ENCODE measurements around the gene APOL5.

Gene APOL5

DNA sequence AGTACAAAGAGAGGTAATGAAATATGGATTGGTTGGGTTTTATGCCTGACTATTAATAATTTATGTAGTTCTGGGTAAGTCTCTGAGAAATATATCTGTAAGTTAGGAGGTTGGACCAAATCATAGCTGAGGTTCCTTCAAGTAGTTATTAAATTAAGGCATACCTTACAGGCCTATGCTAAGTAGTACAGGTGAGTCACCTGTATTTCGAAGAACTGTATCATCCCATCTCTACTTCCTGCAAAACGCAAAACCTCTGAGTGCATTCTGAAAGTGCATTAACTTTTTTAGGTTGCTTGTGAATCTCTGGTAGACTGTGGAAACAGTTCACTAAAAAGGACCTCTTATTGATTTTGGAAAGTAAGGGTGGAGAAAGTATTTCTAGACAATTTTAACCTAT, 37.1 kb downstream of the APOL5 start:
- Histone ChIP-seq H3K4me3 (replicated peaks; ENCODE audit: low read depth, low read length) (no peak overlapping the region), H3K36me3 (ENCODE audit: control insufficient read depth, insufficient read depth, low read length) (no peaks in the 10 kb centered on the region), H3K27me3 (replicated peaks; ENCODE audit: control insufficient read depth, insufficient read depth, low read length) (no peaks in the 10 kb centered on the region; the same call in 1 of the 2 replicates)
- TF ChIP-seq, protein P1, sequence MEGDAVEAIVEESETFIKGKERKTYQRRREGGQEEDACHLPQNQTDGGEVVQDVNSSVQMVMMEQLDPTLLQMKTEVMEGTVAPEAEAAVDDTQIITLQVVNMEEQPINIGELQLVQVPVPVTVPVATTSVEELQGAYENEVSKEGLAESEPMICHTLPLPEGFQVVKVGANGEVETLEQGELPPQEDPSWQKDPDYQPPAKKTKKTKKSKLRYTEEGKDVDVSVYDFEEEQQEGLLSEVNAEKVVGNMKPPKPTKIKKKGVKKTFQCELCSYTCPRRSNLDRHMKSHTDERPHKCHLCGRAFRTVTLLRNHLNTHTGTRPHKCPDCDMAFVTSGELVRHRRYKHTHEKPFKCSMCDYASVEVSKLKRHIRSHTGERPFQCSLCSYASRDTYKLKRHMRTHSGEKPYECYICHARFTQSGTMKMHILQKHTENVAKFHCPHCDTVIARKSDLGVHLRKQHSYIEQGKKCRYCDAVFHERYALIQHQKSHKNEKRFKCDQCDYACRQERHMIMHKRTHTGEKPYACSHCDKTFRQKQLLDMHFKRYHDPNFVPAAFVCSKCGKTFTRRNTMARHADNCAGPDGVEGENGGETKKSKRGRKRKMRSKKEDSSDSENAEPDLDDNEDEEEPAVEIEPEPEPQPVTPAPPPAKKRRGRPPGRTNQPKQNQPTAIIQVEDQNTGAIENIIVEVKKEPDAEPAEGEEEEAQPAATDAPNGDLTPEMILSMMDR (IDR thresholded peaks at IDR 0.05; ENCODE audit: insufficient read depth, low read length, poor library complexity, severe bottlenecking) = no peak
- DNase-seq (ENCODE audit: extremely low read depth, insufficient read length) = no peak

DNA sequence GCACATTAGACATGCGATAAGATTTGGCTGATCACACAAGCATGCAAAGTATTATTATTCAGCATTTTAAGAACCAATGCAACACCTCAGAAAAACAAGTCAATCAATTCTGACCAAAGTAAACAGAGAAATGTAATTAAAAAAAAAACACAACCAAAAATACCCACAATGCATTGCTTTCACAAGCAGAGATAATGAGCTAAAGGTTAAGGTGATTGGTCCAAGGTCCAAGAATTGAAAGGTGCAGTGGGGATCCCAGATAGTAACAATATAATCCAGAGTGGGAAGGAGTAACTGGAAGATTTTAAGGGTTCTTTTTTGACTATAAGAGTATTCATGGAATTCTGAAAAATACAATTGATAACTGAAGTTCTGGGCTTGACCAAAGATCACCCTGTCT, 39.0 kb downstream of the APOL5 start:
- DNase-seq (ENCODE audit: extremely low read depth, insufficient read length) = no peak
- H3K36me3 ChIP-seq (ENCODE audit: control insufficient read depth, insufficient read depth, low read length) = no peaks in the 10 kb centered on the region
- no peaks in the 10 kb centered on the region for H3K27me3 ChIP-seq (replicated peaks; ENCODE audit: control insufficient read depth, insufficient read depth, low read length)
- TF ChIP-seq, protein P1 (IDR thresholded peaks at IDR 0.05; ENCODE audit: insufficient read depth, low read length, poor library complexity, severe bottlenecking) = no peak
- no peak overlapping the region for H3K4me3 ChIP-seq (replicated peaks; ENCODE audit: low read depth, low read length)

DNA sequence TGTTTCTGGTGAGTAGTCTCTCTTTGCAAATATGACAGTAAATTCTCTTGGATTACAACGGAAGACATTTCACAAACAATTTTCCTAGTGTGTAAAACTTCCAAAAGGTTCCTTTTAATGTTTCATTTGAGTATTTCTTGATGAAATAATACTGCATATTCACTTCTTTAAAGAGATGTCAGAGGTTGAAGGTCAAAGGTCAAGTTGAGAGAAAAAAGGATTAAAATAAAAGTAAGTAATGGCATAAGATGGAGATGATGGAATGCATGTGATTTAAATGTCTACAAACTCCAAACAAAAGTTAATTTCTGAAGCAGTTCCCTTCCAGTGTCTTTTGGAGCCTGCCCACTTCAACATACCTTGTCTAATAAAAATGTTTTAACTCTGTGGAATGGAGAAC, 40.7 kb downstream of the APOL5 start:
- H3K27me3 ChIP-seq (replicated peaks; ENCODE audit: control insufficient read depth, insufficient read depth, low read length) = no peaks in the 10 kb centered on the region
- TF ChIP-seq, protein P1 (IDR thresholded peaks at IDR 0.05; ENCODE audit: insufficient read depth, low read length, poor library complexity, severe bottlenecking) = no peak
- H3K36me3 ChIP-seq (ENCODE audit: control insufficient read depth, insufficient read depth, low read length) = no peaks in the 10 kb centered on the region
- no peak for DNase-seq (ENCODE audit: extremely low read depth, insufficient read length)
- H3K4me3 ChIP-seq (replicated peaks; ENCODE audit: low read depth, low read length) = no peak overlapping the region

DNA sequence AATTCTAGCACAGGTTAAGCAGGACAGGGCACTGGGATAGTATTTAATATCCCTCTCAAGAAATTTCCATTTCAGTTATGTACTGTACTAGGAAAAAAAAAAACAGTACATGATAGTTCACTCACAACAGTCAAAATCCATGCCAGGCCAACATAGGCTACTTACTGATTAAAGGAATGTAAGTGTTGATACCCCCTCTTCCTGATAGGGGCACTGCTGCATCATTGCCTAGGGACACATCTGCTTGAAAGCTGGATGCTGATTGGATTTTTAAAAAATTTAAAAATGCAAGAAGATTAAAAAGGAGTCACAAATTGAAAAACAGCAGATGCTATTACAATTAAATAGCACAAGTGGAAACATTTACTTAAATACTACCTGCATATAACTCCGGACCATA, 43.4 kb downstream of the APOL5 start:
- Histone ChIP-seq H3K27me3 (replicated peaks; ENCODE audit: control insufficient read depth, insufficient read depth, low read length) (no peaks in the 10 kb centered on the region), H3K4me3 (replicated peaks; ENCODE audit: low read depth, low read length) (no peak overlapping the region), H3K36me3 (ENCODE audit: control insufficient read depth, insufficient read depth, low read length) (no peaks in the 10 kb centered on the region)
- TF ChIP-seq, protein P1 (IDR thresholded peaks at IDR 0.05; ENCODE audit: insufficient read depth, low read length, poor library complexity, severe bottlenecking) = no peak
- no peak for DNase-seq (ENCODE audit: extremely low read depth, insufficient read length)

DNA sequence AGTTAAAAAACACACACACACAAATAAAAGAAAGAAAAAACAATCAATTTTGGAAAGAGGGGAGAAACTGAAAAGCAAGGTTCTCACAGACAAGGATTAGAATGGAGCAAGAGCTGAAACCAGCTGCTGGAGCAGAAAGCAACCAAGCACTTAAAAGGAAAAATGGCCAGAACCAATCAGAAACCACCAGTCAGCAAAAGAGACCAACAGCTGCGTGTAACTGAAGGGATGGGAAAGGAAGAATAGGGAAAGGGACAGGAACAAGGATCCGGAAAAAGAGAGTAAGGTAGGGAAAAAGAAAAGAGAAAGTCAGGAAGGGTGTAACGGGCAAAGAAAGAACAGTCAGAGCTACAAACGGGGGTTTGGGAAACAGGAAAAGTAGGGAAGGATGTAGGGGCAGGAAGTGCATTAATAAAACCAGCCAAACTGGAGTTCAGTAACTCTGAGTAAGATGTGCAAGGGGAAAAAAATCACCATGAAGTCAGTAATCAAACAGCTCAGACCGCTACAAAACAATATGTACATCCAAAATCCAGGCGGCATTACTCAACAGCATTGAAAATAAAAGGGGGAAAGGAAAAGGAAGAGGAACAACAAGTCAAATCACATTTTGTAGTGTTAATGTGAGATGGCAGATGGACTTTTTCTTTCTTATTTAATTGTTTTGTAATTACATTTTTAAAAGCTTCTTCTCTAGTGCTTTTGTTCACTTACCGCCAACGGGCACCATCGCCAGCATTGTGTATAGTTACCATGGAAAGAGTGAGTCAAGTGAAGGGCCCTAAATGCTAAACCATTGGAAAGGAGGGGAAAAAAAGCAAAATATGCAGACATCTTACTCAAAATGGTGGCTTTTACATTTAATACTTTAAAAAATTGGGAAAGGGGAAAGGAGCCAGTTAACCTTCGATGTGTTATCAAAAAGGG, 49.2 kb downstream of the APOL5 start:
- H3K36me3 ChIP-seq (ENCODE audit: control insufficient read depth, insufficient read depth, low read length) = no peaks in the 10 kb centered on the region
- H3K27me3 ChIP-seq (replicated peaks; ENCODE audit: control insufficient read depth, insufficient read depth, low read length) = no peaks in the 10 kb centered on the region
- DNase-seq (ENCODE audit: extremely low read depth, insufficient read length) = no peak
- no peak overlapping the region for H3K4me3 ChIP-seq (replicated peaks; ENCODE audit: low read depth, low read length)
- TF ChIP-seq, protein P1 (IDR thresholded peaks at IDR 0.05; ENCODE audit: insufficient read depth, low read length, poor library complexity, severe bottlenecking) = no peak
